ENCODE results near the gene TENT4B.

The TENT4B gene

DNA sequence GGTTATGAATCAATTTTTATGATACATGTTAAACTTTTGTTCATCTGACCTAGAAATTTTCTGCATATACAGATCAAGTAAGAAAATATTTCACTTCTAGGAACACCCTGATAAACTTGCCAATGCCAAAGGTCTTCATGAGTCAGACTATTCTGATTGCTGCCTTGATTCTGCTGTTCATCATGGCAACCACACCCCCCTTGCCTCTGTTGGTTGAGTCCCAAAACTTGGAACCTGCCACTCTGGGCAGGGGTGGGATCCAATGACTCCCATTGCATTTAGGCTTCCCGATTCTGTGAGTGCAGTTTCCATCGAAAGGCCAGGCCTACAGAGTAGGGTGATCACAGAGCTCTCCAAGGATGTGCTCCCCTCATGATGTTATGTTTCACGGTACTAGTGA is 15.8 kb upstream of the TENT4B start:
- no peak for DNase-seq (ENCODE audit: extremely low spot score)
- POLR2A ChIA-PET, result no interaction called here
- CTCF ChIA-PET, result interaction anchor here (0.8 to 4.1 kb wide), 3 partner anchors 9 to 72 kb away, joined by 3 to 25 read pairs (median 16); no protein-coding TSS in a partner anchor
- TF ChIP-seq, protein P1, sequence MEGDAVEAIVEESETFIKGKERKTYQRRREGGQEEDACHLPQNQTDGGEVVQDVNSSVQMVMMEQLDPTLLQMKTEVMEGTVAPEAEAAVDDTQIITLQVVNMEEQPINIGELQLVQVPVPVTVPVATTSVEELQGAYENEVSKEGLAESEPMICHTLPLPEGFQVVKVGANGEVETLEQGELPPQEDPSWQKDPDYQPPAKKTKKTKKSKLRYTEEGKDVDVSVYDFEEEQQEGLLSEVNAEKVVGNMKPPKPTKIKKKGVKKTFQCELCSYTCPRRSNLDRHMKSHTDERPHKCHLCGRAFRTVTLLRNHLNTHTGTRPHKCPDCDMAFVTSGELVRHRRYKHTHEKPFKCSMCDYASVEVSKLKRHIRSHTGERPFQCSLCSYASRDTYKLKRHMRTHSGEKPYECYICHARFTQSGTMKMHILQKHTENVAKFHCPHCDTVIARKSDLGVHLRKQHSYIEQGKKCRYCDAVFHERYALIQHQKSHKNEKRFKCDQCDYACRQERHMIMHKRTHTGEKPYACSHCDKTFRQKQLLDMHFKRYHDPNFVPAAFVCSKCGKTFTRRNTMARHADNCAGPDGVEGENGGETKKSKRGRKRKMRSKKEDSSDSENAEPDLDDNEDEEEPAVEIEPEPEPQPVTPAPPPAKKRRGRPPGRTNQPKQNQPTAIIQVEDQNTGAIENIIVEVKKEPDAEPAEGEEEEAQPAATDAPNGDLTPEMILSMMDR (IDR thresholded peaks at IDR 0.05; ENCODE audit: control extremely low read depth, extremely low read depth, low read depth, missing control alignments), result no peak

DNA sequence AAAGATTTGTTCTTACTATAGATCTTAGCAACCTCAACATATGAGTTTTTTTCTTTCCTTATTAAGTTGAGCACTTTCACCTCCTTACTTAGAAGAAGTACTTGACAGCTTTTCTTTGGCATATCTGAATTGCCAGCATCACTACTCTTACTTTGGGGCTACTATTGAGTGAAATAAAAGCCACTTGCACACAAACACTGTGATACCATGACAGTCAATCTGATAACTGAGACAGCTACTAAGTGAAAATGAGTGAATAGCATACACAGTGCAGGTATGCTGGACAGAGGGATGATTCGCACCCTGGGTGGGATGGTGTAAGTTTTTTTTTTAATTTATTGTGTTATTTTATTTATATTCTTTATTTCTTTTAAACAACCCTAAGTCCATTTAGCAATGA is 13.5 kb upstream of the TENT4B start:
- DNase-seq (ENCODE audit: extremely low spot score), result no peak
- ChIA-PET CTCF (interaction anchor here (0.6 kb wide), 1 partner anchor 1951 kb away, joined by 3 read pairs; no protein-coding TSS in a partner anchor), POLR2A (no interaction called here)
- TF ChIP-seq, protein P1 (IDR thresholded peaks at IDR 0.05; ENCODE audit: control extremely low read depth, extremely low read depth, low read depth, missing control alignments), result no peak

DNA sequence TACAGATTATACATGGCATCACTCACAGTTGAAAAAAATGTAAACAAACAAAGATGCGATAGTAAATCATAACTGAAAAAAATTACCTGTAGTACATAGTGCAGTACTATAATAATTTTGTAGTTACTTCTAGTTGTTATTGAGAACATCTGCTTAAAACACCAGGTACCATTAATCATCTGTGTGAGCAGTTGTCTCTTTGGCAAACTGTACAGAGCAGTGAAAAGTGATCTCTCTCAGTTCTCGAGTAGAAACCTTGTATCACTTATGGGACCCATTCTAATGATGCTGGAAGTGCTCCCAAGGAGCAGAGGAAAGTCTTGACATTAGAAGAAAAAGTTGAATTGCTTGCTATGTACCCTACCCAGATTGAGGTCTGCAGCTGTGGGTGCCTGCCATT is 8.9 kb upstream of the TENT4B start:
- ChIA-PET POLR2A (no interaction called here), CTCF (interaction anchor here (3.7 kb wide), 1 partner anchor 7 kb away, joined by 16 read pairs; no protein-coding TSS in a partner anchor)
- no peak for DNase-seq (ENCODE audit: extremely low spot score)
- TF ChIP-seq, protein P1 (IDR thresholded peaks at IDR 0.05; ENCODE audit: control extremely low read depth, extremely low read depth, low read depth, missing control alignments), result no peak

DNA sequence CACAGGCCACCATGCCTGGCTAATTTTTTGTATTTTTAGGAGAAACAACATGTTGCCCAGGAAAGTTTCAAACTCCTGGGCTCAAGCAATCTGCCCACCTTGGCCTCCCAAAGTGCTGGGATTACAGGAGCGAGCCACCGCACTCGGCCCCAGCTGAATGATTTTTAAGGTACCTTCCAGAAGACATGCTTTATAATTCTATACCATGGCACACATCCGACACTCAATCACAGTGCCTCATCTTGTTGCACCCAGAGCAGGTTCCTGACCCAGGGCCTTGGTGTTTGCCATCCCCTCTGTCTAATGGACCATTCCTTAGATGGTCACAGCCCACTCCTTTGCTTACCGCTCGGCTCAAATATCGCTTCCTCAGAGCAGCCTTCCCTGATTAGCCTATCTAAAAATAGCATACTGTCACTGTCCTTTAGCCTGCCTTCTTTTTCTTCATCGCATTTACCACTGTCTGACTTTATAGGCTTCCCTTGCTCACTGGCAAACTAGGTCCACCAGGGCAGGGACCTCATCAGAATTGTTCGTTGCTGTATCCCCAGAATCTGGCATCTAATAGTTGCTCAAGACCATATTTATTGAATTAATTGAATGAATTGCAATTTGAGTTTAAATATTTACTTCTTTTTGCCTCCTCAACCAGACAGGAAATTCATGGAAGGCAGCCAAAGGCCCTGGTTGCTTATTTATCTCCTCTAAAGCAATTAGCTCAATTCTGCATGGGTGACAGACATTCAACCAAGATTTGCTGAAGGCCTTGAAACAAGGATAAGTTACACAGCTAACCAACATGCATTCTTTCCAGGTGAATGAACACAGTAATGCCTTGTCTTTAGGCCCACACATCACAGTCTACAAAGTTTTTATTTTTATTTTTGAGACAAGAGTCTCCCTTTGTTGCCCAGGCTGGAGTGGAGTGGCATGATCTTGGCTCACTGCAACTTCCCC is 6.3 kb upstream of the TENT4B start:
- no peak for DNase-seq (ENCODE audit: extremely low spot score)
- TF ChIP-seq, protein P1 (IDR thresholded peaks at IDR 0.05; ENCODE audit: control extremely low read depth, extremely low read depth, low read depth, missing control alignments), result no peak
- ChIA-PET POLR2A (no interaction called here), CTCF (interaction anchor here (0.8 to 3.7 kb wide), 7 partner anchors 10 to 108 kb away, joined by 3 to 16 read pairs (median 4); no protein-coding TSS in a partner anchor)

DNA sequence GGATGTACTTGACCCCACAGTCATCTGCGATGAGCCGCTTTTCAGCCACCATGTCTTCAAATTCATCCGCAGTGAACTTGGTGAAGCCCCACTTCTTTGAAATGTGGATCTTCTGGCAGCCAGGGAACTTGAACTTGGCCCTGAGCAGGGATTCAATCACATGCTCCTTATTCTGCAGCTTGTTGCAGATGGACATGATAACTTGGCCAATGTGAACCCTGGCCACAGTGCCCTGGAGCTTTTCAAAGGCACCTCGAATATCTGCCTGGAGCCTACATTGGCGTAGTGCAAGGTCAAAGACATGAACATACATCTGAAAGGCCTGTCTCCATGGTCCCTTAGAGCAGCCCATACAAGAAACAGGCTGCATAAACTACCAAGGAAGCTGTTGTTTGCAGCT is 1.8 kb upstream of the TENT4B start:
- POLR2A ChIA-PET, result interaction anchor here (1.0 kb wide), 1 partner anchor 30 kb away, joined by 4 read pairs; no protein-coding TSS in a partner anchor

DNA sequence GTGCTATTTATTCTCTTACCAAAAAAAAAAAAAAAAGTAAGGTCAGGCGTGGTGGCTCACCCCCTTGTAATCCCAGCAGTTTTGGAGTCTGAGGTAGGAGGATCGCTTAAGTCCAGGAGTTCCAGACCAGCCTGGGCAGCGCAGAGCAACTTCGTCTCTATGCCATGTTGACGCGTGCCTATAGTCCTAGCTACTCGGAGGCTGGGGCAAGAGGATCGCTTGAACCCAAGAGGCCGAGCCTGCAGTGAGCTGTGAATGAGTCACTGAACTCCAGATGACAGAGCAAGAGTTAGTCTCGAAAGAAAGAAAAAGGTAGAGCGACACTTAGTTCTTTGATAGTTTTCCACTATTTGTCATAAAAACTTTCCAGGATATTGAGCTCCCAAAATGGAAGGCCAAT is 1.4 kb upstream of the TENT4B start:
- POLR2A ChIA-PET, result interaction anchor here (0.5 to 1.0 kb wide), 2 partner anchors 28 to 30 kb away, joined by 3 to 4 read pairs; no protein-coding TSS in a partner anchor
- DNase-seq (ENCODE audit: extremely low spot score), result no peak
- TF ChIP-seq, protein P1 (IDR thresholded peaks at IDR 0.05; ENCODE audit: control extremely low read depth, extremely low read depth, low read depth, missing control alignments), result no peak
- CTCF ChIA-PET, result interaction anchor here (0.7 to 2.1 kb wide), 9 partner anchors 10 to 126 kb away, joined by 3 to 9 read pairs (median 5); partner anchors contain the start of gene CNEP1R1

More for the DNA sequence above, 1.8 kb upstream of the TENT4B start:
- TF ChIP-seq, protein P1 (IDR thresholded peaks at IDR 0.05; ENCODE audit: control extremely low read depth, extremely low read depth, low read depth, missing control alignments), result no peak
- CTCF ChIA-PET, result interaction anchor here (1.1 to 2.1 kb wide), 9 partner anchors 10 to 126 kb away, joined by 3 to 9 read pairs (median 5); partner anchors contain the start of gene CNEP1R1
- no peak for DNase-seq (ENCODE audit: extremely low spot score)

Data from GM10248 (cell line).